OCI-LY7 (cell line): Measurements from ENCODE around the gene STARD9. TPM values are rescaled to one million over a fixed set of nuclear protein-coding genes. Genes with fewer than 3 reads are reported as not detected.

Experiments
- Bru-seq: library from RNA; stranded (reverse); fragments of 400-500 nt; gene quantifications from one replicate; lab custom pipeline; 2021; lab: Mats Ljungman, UMichigan
- BruChase-seq, 2 experiments: library from RNA; stranded (reverse); fragments of 400-500 nt; gene quantifications; one replicate each; lab custom pipeline; 2021; lab: Mats Ljungman, UMichigan
- BruUV-seq: library from RNA; stranded (reverse); fragments of 400-500 nt; replicated peaks from 2 replicates; lab custom pipeline; 2021; lab: Mats Ljungman, UMichigan
- CTCF ChIA-PET: fragments of 300-600 bp; sonication (Branson Sonifier 250); formaldehyde crosslinking; loops from one replicate; lab custom pipeline; 2022; ENCODE audit warnings: antibody characterized with exemption; ENCODE audit not compliant: unreplicated experiment; lab: Charles Lee
- POLR2A ChIA-PET: fragments of 300-600 bp; sonication (Branson Sonifier 250); formaldehyde crosslinking; loops from one replicate; lab custom pipeline; 2022; ENCODE audit warnings: antibody characterized with exemption; lab: Charles Lee
- DNase-seq: peaks from one replicate; pipeline ENCODE4 v3.0.0-alpha.2; 2015; ENCODE audit warnings: low spot score
- H2AFZ ChIP-seq: fragments of 200-600 bp; sonication (generic), shearing (Covaris generic); 2 replicates; pipeline ENCODE4 v1.6.1; 2014; ENCODE audit warnings: mild to moderate bottlenecking, antibody characterized with exemption, low read length, moderate library complexity
- H3K27ac ChIP-seq: fragments of 200-600 bp; sonication (generic); 2 replicates; pipeline ENCODE4 v1.5.1; 2014; ENCODE audit warnings: mixed run types, low read depth, mild to moderate bottlenecking, moderate library complexity, low read length, inconsistent platforms; ENCODE audit not compliant: poor library complexity, severe bottlenecking
- H3K36me3 ChIP-seq: fragments of 200-600 bp; sonication (generic); 2 replicates; pipeline ENCODE4 v1.6.1; 2014; ENCODE audit warnings: mild to moderate bottlenecking, antibody characterized with exemption, low read length, moderate library complexity, mixed read lengths; ENCODE audit not compliant: insufficient read depth
- H3K4me1 ChIP-seq: fragments of 200-600 bp; sonication (generic); 2 replicates; pipeline ENCODE4 v1.5.1; 2014; ENCODE audit warnings: mild to moderate bottlenecking, low read length; ENCODE audit not compliant: insufficient read depth, poor library complexity, severe bottlenecking
- H3K4me2 ChIP-seq: fragments of 200-600 bp; sonication (generic); 2 replicates; pipeline ENCODE4 v1.6.1; 2014; ENCODE audit warnings: mild to moderate bottlenecking, low read length
- H3K4me3 ChIP-seq: fragments of 200-600 bp; sonication (generic); 2 replicates; pipeline ENCODE4 v1.5.1; 2014; ENCODE audit warnings: mild to moderate bottlenecking, low read depth, low read length; ENCODE audit not compliant: poor library complexity, severe bottlenecking
- H3K79me2 ChIP-seq: fragments of 200-600 bp; sonication (generic); 2 replicates; pipeline ENCODE4 v1.6.1; 2016; ENCODE audit warnings: low read depth, mild to moderate bottlenecking, low read length, moderate library complexity, mixed read lengths; ENCODE audit not compliant: insufficient read depth
- H3K9me2 ChIP-seq: fragments of 200-600 bp; sonication (generic); 2 replicates; pipeline ENCODE4 v1.6.1; 2016; ENCODE audit warnings: mild to moderate bottlenecking, low read length, mixed read lengths; ENCODE audit not compliant: insufficient read depth
- H3K9me3 ChIP-seq: fragments of 200-600 bp; sonication (generic); 2 replicates; pipeline ENCODE4 v1.6.1; 2014; ENCODE audit warnings: mild to moderate bottlenecking, mixed run types, low read length, mixed read lengths
- H4K20me1 ChIP-seq: fragments of 200-600 bp; sonication (generic); 2 replicates; pipeline ENCODE4 v1.6.1; 2014; ENCODE audit warnings: mild to moderate bottlenecking, antibody characterized with exemption, low read length, moderate library complexity, mixed read lengths; ENCODE audit not compliant: insufficient read depth
- CTCF ChIP-seq: fragments of 200-600 bp; sonication (generic); conservative IDR thresholded peaks from 2 replicates; pipeline ENCODE4 v1.5.1; 2014; ENCODE audit warnings: mild to moderate bottlenecking, antibody characterized with exemption, low read length, moderate library complexity, mixed read lengths
- EZH2phosphoT487 ChIP-seq: fragments of 200-600 bp; sonication (generic); IDR thresholded peaks from 2 replicates; pipeline ENCODE4 v1.6.1; 2018; ENCODE audit warnings: low read depth, borderline replicate concordance, mild to moderate bottlenecking, mixed run types, antibody characterized with exemption, low read length, moderate library complexity, mixed read lengths
- intact Hi-C: fragments of 100-400 bp; cut with micrococcal nuclease; formaldehyde crosslinking; loops from one replicate; pipeline ENCODE4 v1.10.0; 2022; ENCODE audit not compliant: unreplicated experiment
- long read RNA-seq: library from polyadenylated mRNA; stranded (forward); transcript quantifications from one replicate; pipeline ENCODE4 v2.0.0, GENCODE V29; 2022
- total RNA-seq, 2 experiments: library from RNA; depleted of rRNA in 1 of 2; stranded (reverse); fragments of >200 nt in 1 of 2; shearing (Covaris generic) in 1 of 2; gene quantifications; 2 replicates each; pipeline ENCODE4 v1.2.3, GENCODE V29; 2014 to 2022

The STARD9 gene
- total RNA-seq (2014; rRNA removed; shearing (Covaris generic)) (15.3 and 15.4 TPM in 2 replicates), total RNA-seq (2022) (8.9 and 9.4 TPM in 2 replicates), Bru-seq, nascent RNA (percentile 55 among the genes with signal in this experiment), BruChase-seq, experiment 1, labeled RNA remaining after a 6-hour chase (percentile 56 among the genes with signal in this experiment), BruChase-seq, experiment 2, labeled RNA remaining after a 2-hour chase (percentile 58 among the genes with signal in this experiment)
- long read RNA-seq, partial matches to known transcripts, result 2 of 4 reads
- long read RNA-seq, other reads (novel, unspliced or antisense), result 2 of 4 reads

- Histone ChIP-seq H3K4me1 (peaks cover 33% of the 10 kb centered on the region), H4K20me1 (no peaks in the 10 kb centered on the region), H3K9me3 (no peaks in the 10 kb centered on the region; the same call in 1 of the 2 replicates), H3K36me3 (peaks cover 4% of the 10 kb centered on the region; the same call in 1 of the 2 replicates), H3K9me2 (no peaks in the 10 kb centered on the region), H3K4me2 (peak within 1 kb of the TSS; percentile 78), H3K4me3 (peak within 1 kb of the TSS; percentile 79), H2AFZ (peak within 1 kb of the TSS; percentile 70), H3K79me2 (peaks cover 11% of the 10 kb centered on the region; the same call in 1 of the 2 replicates), H3K27ac (peak within 1 kb of the TSS; percentile 1)
- ChIA-PET POLR2A (interaction anchor here (0.6 to 1.6 kb wide), 7 partner anchors 9 to 1632 kb away, joined by 3 to 6 read pairs (median 4); no protein-coding TSS in a partner anchor), CTCF (interaction anchor here (0.6 kb wide), 2 partner anchors 25 to 136 kb away, joined by 3 read pairs; no protein-coding TSS in a partner anchor)
- no TSS peak for BruUV-seq
- DNase-seq, result peak; percentile 96
- intact Hi-C loops, result loop anchor here (5.0 kb wide), 2 partner anchors 77 to 342 kb away; no protein-coding TSS in a partner anchor
- TF ChIP-seq CTCF (no peak), EZH2phosphoT487 (no peak)
Observed at GRCh38 chr15:42575188-42576039, at the start of gene STARD9. STARD9 (plus strand) TSS chr15:42575606; CDS start chr15:42575716, 110 bp downstream.

- H3K4me1 ChIP-seq, result no peaks in the 10 kb centered on the region
- H3K79me2 ChIP-seq, result no peaks in the 10 kb centered on the region
- CTCF ChIA-PET, result no interaction called here
- H3K4me2 ChIP-seq, result no peak overlapping the region
- no peak overlapping the region for H2AFZ ChIP-seq
- no peak for TF ChIP-seq CTCF
- no peak for TF ChIP-seq EZH2phosphoT487
- POLR2A ChIA-PET, result no interaction called here
- H3K9me2 ChIP-seq, result no peaks in the 10 kb centered on the region
- BruUV-seq, result no TSS peak
- H3K4me3 ChIP-seq, result no peak overlapping the region
- H3K36me3 ChIP-seq, result peaks cover 43% of the 10 kb centered on the region
- intact Hi-C loops, result no loop called here
- H3K9me3 ChIP-seq, result no peaks in the 10 kb centered on the region
- no peak for DNase-seq
- no peaks in the 10 kb centered on the region for H4K20me1 ChIP-seq
- H3K27ac ChIP-seq, result no peak overlapping the region
Observed at GRCh38 chr15:42528970-42529369, 46.4 kb upstream of the STARD9 start.
